Myocyte (in vitro differentiated cells): ENCODE results near the gene SYNM. TPM values are rescaled to one million over a fixed set of nuclear protein-coding genes. Genes with fewer than 3 reads are reported as not detected.

Source experiments
- DNase-seq: peaks from one replicate; pipeline ENCODE4 v3.0.0-alpha.2; 2012; ENCODE audit warnings: low read depth
- total RNA-seq: library from RNA; depleted of rRNA; stranded (reverse); fragments of >200 nt; gene quantifications from 2 replicates; pipeline ENCODE4 v1.2.3, GENCODE V29; 2014

Gene SYNM
- total RNA-seq, 1 donor from 2014 or later = 12.0 TPM

- DNase-seq = no peak
These were observed 17.0 kb downstream of the SYNM start for GRCh38 chr15:99121691-99122410.

- no peak for DNase-seq
These were observed 18.2 kb downstream of the SYNM start for GRCh38 chr15:99122831-99123712.

- peak; percentile 99 for DNase-seq
These were observed 19.0 kb downstream of the SYNM start for GRCh38 chr15:99123713-99124451.

- no peak for DNase-seq
These were observed 19.8 kb downstream of the SYNM start for GRCh38 chr15:99124641-99125040.

GRCh38 chr15:99125061-99125891 lies 20.4 kb downstream of the SYNM start:
- DNase-seq = no peak

GRCh38 chr15:99126131-99126588 lies 21.3 kb downstream of the SYNM start:
- no peak for DNase-seq

- no peak for DNase-seq
These were observed 22.1 kb downstream of the SYNM start for GRCh38 chr15:99126930-99127329.

- no peak for DNase-seq
These were observed 22.9 kb downstream of the SYNM start for GRCh38 chr15:99127773-99128172.

GRCh38 chr15:99128411-99128810 lies 23.5 kb downstream of the SYNM start:
- DNase-seq = no peak

- no peak for DNase-seq
These were observed 24.8 kb downstream of the SYNM start for GRCh38 chr15:99129644-99130043.

- DNase-seq = no peak
These were observed 25.4 kb downstream of the SYNM start for GRCh38 chr15:99130314-99130713.

- DNase-seq = no peak
These were observed 26.0 kb downstream of the SYNM start for GRCh38 chr15:99130765-99131440.

GRCh38 chr15:99131441-99132023 lies 26.7 kb downstream of the SYNM start:
- DNase-seq = no peak

- no peak for DNase-seq
These were observed 27.2 kb downstream of the SYNM start for GRCh38 chr15:99132122-99132521.

GRCh38 chr15:99132634-99133287 lies 27.9 kb downstream of the SYNM start:
- DNase-seq = no peak

GRCh38 chr15:99134317-99134821 lies 29.5 kb downstream of the SYNM start:
- no peak for DNase-seq

- DNase-seq = no peak
These were observed 30.3 kb downstream of the SYNM start for GRCh38 chr15:99135194-99135593.

GRCh38 chr15:99137111-99137546 lies 32.2 kb downstream of the SYNM start:
- no peak for DNase-seq

GRCh38 chr15:99137877-99138276 lies 33.0 kb downstream of the SYNM start:
- no peak for DNase-seq
